GM06990 (cell line): ENCODE measurements around the gene UMODL1.

Source experiments
- DNase-seq: peaks from one replicate; pipeline ENCODE4 v3.0.0-alpha.2; 2011; ENCODE audit not compliant: insufficient read length; ENCODE audit errors: extremely low read depth
- H3K27me3 ChIP-seq: replicated peaks from 2 replicates; pipeline ENCODE4 v1.6.0; 2011; ENCODE audit warnings: low read length; ENCODE audit not compliant: control insufficient read depth, insufficient read depth
- H3K36me3 ChIP-seq: 2 replicates; pipeline ENCODE4 v1.5.1; 2011; ENCODE audit warnings: low read length; ENCODE audit not compliant: control insufficient read depth, insufficient read depth
- H3K4me3 ChIP-seq: replicated peaks from 2 replicates; pipeline ENCODE4 v1.5.1; 2011; ENCODE audit warnings: low read depth, mild to moderate bottlenecking, control low read depth, low read length
- TF ChIP-seq, protein P1 (sequence below): IDR thresholded peaks from 2 replicates; pipeline ENCODE4 v1.5.1; 2011; ENCODE audit warnings: low read length, control low read depth, mild to moderate bottlenecking, inconsistent platforms; ENCODE audit not compliant: insufficient read depth, poor library complexity, severe bottlenecking

Gene UMODL1

GRCh38 chr21:42030311-42030710, 40.8 kb upstream of the UMODL1 start:
- TF ChIP-seq, protein P1, sequence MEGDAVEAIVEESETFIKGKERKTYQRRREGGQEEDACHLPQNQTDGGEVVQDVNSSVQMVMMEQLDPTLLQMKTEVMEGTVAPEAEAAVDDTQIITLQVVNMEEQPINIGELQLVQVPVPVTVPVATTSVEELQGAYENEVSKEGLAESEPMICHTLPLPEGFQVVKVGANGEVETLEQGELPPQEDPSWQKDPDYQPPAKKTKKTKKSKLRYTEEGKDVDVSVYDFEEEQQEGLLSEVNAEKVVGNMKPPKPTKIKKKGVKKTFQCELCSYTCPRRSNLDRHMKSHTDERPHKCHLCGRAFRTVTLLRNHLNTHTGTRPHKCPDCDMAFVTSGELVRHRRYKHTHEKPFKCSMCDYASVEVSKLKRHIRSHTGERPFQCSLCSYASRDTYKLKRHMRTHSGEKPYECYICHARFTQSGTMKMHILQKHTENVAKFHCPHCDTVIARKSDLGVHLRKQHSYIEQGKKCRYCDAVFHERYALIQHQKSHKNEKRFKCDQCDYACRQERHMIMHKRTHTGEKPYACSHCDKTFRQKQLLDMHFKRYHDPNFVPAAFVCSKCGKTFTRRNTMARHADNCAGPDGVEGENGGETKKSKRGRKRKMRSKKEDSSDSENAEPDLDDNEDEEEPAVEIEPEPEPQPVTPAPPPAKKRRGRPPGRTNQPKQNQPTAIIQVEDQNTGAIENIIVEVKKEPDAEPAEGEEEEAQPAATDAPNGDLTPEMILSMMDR, result no peak
- no peak for DNase-seq
- Histone ChIP-seq H3K27me3 (no peaks in the 10 kb centered on the region), H3K4me3 (no peak overlapping the region), H3K36me3 (no peaks in the 10 kb centered on the region)

GRCh38 chr21:42031241-42031640, 39.9 kb upstream of the UMODL1 start:
- no peak overlapping the region for H3K4me3 ChIP-seq
- TF ChIP-seq, protein P1, result no peak
- H3K27me3 ChIP-seq, result no peaks in the 10 kb centered on the region
- H3K36me3 ChIP-seq, result no peaks in the 10 kb centered on the region
- DNase-seq, result no peak

- H3K36me3 ChIP-seq, result no peaks in the 10 kb centered on the region
- H3K4me3 ChIP-seq, result no peak overlapping the region
- no peak for DNase-seq
- H3K27me3 ChIP-seq, result no peaks in the 10 kb centered on the region
- TF ChIP-seq, protein P1, result no peak
Measured at GRCh38 chr21:42031816-42032215, 39.3 kb upstream of the UMODL1 start.

DNA sequence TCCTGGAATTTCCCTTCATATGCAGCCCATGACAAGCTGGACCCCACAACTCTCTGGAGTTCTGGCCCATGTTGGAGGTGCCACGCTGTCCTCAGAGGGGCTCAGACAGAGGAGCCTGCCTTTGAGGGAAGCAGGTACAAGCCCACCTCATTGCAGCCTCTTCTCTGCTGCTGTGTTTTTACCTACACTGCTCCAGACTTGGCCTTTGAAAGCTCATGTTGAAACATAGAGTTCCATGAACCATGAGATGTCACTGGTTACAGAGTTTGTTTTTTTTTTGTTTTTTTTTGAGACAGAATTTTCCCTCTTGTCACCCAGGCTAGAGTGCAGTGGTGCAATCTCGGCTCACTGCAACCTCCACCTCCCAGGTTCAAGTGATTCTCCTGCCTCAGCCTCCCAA, 38.9 kb upstream of the UMODL1 start:
- Histone ChIP-seq H3K4me3 (no peak overlapping the region), H3K36me3 (no peaks in the 10 kb centered on the region), H3K27me3 (no peaks in the 10 kb centered on the region)
- DNase-seq, result no peak
- TF ChIP-seq, protein P1, result no peak

- Histone ChIP-seq H3K4me3 (no peak overlapping the region), H3K27me3 (no peaks in the 10 kb centered on the region), H3K36me3 (no peaks in the 10 kb centered on the region)
- DNase-seq, result no peak
- TF ChIP-seq, protein P1, result no peak
Measured at GRCh38 chr21:42032968-42033367, 38.1 kb upstream of the UMODL1 start.

DNA sequence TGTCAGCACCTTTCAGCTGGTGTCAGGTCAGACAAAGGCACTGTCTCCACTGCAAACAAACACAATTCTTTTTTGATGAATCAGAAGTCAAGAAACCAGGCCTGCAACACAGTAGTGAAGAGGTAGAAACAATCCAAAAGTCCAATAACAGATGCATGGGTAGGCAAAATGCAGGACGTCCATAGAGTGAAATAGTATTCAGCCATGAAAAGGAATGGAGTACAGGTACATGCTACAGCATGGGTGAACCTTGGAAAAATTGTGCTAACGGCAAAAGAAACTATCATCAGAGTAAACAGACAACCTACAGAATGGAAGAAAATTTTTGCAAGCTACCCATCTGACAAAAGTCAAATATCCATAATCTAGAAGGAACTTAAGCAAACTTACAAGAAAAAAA, 34.8 kb upstream of the UMODL1 start:
- Histone ChIP-seq H3K36me3 (no peaks in the 10 kb centered on the region), H3K27me3 (no peaks in the 10 kb centered on the region), H3K4me3 (no peak overlapping the region)
- TF ChIP-seq, protein P1, result no peak
- no peak for DNase-seq
